ENCODE data around the gene PLCL2. TPM values are rescaled to one million over a fixed set of nuclear protein-coding genes. Genes with fewer than 3 reads are reported as not detected.

PLCL2 gene
- total and polyA plus RNA-seq, 7 donors = 8.0 to 12.6 (median 11.6) TPM

- intact Hi-C loops (cut with DNase I) = no loop called here
- DNase-seq = no peak
- no peak for TF ChIP-seq POLR2A (IDR thresholded peaks at IDR 0.05)
- no peak for TF ChIP-seq EP300 (IDR thresholded peaks at IDR 0.05)
- no peak for TF ChIP-seq POLR2AphosphoS5 (IDR thresholded peaks at IDR 0.05)
- no peak for TF ChIP-seq CTCF (IDR thresholded peaks at IDR 0.05)
- Histone ChIP-seq H3K4me3 (no peak overlapping the region), H3K4me1 (no peaks in the 10 kb centered on the region), H3K27ac (no peak overlapping the region), H3K36me3 (no peaks in the 10 kb centered on the region), H3K9me3 (no peaks in the 10 kb centered on the region), H3K27me3 (no peaks in the 10 kb centered on the region)
- WGBS, 2 donors = 90 to 96% methylated on average over 7 of the region's 7 CpGs
Measured at GRCh38 chr3:16940769-16941700, 56.3 kb downstream of the PLCL2 start.

- H3K4me3 ChIP-seq = no peak overlapping the region
- H3K9me3 ChIP-seq = no peaks in the 10 kb centered on the region
- TF ChIP-seq EP300 (IDR thresholded peaks at IDR 0.05) (no peak), CTCF (IDR thresholded peaks at IDR 0.05) (no peak), POLR2A (IDR thresholded peaks at IDR 0.05) (no peak), POLR2AphosphoS5 (IDR thresholded peaks at IDR 0.05) (no peak)
- no peak for DNase-seq
- intact Hi-C loops (cut with DNase I) = no loop called here
- H3K36me3 ChIP-seq = no peaks in the 10 kb centered on the region
- WGBS, 2 donors = 24 to 45% methylated on average over 1 of the region's 1 CpG
- H3K27me3 ChIP-seq = no peaks in the 10 kb centered on the region
- H3K27ac ChIP-seq = no peak overlapping the region
- H3K4me1 ChIP-seq = no peaks in the 10 kb centered on the region
Measured at GRCh38 chr3:16942955-16943354, 58.2 kb downstream of the PLCL2 start.

- H3K36me3 ChIP-seq = no peaks in the 10 kb centered on the region
- no peak overlapping the region for H3K27ac ChIP-seq
- TF ChIP-seq EP300 (IDR thresholded peaks at IDR 0.05) (no peak), CTCF (IDR thresholded peaks at IDR 0.05) (no peak), POLR2A (IDR thresholded peaks at IDR 0.05) (no peak), POLR2AphosphoS5 (IDR thresholded peaks at IDR 0.05) (no peak)
- no peaks in the 10 kb centered on the region for H3K4me1 ChIP-seq
- H3K9me3 ChIP-seq = no peaks in the 10 kb centered on the region
- H3K27me3 ChIP-seq = no peaks in the 10 kb centered on the region
- no peak for DNase-seq
- no peak overlapping the region for H3K4me3 ChIP-seq
- intact Hi-C loops (cut with DNase I) = no loop called here
Measured at GRCh38 chr3:16943857-16944256, 59.1 kb downstream of the PLCL2 start.

- Histone ChIP-seq H3K36me3 (no peaks in the 10 kb centered on the region), H3K27ac (no peak overlapping the region), H3K4me3 (no peak overlapping the region), H3K4me1 (no peaks in the 10 kb centered on the region), H3K27me3 (no peaks in the 10 kb centered on the region), H3K9me3 (no peaks in the 10 kb centered on the region)
- intact Hi-C loops (cut with DNase I) = no loop called here
- WGBS, 2 donors = 78 to 89% methylated on average over 1 of the region's 1 CpG
- TF ChIP-seq CTCF (IDR thresholded peaks at IDR 0.05) (no peak), POLR2A (IDR thresholded peaks at IDR 0.05) (no peak), EP300 (IDR thresholded peaks at IDR 0.05) (no peak), POLR2AphosphoS5 (IDR thresholded peaks at IDR 0.05) (no peak)
- no peak for DNase-seq
Measured at GRCh38 chr3:16944356-16944755, 59.6 kb downstream of the PLCL2 start.
